ENCODE measurements around the gene AMHR2.
"Not testable (repeated sequence)": the region's sequence is repeated elsewhere in the genome, so short reads cannot be mapped to it uniquely, and the experiment has no call there.

Gene AMHR2

DNA sequence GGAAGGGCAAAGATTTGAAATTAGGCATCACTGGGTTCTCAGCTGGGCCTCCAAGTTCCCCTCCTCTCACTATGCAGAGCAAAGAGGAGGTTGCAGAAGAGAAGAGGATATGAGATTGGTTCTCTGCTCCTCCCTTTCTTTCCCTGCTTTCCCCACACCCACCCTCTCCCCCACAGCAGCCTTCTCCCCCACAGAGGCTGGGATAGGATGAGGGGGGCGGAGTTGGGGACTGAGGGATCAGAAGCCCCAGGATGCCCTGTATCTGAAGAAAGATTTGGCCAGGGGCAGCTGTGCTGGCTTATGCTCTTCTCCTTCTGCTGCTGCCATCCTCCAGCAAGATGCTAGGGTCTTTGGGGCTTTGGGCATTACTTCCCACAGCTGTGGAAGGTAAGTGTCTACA, at the start of gene AMHR2:
TSS of gene AMHR2 (plus strand) at position 259 of the 400 bp plus-strand sequence. CDS start at position 339, 80 bp downstream.
- DNase-seq (ENCODE audit: low read depth in 2 of 2) = no peak

- DNase-seq (ENCODE audit: low read depth in 2 of 2) = not testable (repeated sequence)
These were observed 49.4 kb upstream of the AMHR2 start for GRCh38 chr12:53374277-53374676.

- DNase-seq (ENCODE audit: low read depth in 2 of 2) = no peak
These were observed 46.9 kb upstream of the AMHR2 start for GRCh38 chr12:53376747-53377146.

DNA sequence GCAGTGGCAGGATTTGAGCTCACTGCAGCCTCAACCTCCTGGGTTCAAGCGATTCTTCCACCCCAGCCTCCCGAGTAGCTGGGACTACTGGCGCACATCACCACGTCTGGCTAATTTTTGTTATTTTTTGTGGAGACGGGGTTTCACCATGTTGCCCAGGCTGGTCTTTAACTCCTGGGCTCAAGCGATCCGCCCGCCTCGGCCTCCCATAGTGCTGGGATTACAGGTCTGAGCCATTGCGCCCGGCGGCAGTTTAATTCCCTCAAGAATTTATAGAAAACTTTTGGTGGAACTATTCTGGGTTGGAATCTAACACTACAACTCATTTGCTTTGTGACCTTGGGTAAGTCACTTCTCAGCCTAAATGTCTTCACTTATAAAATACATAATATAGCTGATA, 45.4 kb upstream of the AMHR2 start:
- DNase-seq (ENCODE audit: low read depth in 2 of 2) = no peak

- DNase-seq (ENCODE audit: low read depth in 2 of 2) = no peak
These were observed 44.8 kb upstream of the AMHR2 start for GRCh38 chr12:53378724-53379388.

DNA sequence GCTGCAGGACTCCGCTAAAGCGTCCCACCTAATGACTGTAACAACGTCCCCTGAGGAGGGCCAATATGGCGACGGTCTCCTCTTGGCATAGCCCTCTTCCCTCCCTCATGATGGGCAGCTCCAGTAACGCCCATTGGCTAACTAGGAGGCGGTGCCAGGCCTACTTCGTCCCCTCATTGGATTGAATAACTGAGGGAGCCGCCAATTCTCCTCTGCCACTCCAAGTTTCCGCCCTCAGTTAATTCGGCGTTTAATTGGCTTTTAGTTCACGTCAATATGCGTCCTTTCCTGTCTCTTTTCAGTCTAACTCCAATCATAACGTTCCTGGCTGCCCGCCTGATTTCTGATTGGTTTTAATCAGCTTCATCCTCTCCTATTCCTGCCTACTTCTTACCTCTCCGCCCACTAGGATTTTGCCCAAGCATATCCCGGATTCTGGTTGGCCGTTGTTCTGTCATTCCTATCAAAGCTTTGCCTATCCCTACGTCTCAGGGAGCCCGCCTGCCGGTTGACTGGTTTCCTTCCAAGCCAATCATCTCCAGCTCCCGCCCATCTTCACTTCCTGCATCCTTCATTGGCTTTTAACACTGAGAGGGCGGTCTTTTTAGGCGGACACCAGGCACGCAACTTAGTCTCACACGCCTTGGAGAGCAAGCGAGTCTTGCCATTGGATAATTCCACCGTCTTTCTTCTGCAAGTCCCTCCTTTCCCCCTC, 44.1 kb upstream of the AMHR2 start:
- DNase-seq (ENCODE audit: low read depth in 2 of 2) = peak; percentile 79 to 98

GRCh38 chr12:53380104-53380793, 43.4 kb upstream of the AMHR2 start, which contains the start of gene SP1:
SP1 (plus strand) TSS chr12:53380176; CDS start chr12:53380292, 116 bp downstream.
- DNase-seq (ENCODE audit: low read depth in 2 of 2) = peak; percentile 85 to 99

DNA sequence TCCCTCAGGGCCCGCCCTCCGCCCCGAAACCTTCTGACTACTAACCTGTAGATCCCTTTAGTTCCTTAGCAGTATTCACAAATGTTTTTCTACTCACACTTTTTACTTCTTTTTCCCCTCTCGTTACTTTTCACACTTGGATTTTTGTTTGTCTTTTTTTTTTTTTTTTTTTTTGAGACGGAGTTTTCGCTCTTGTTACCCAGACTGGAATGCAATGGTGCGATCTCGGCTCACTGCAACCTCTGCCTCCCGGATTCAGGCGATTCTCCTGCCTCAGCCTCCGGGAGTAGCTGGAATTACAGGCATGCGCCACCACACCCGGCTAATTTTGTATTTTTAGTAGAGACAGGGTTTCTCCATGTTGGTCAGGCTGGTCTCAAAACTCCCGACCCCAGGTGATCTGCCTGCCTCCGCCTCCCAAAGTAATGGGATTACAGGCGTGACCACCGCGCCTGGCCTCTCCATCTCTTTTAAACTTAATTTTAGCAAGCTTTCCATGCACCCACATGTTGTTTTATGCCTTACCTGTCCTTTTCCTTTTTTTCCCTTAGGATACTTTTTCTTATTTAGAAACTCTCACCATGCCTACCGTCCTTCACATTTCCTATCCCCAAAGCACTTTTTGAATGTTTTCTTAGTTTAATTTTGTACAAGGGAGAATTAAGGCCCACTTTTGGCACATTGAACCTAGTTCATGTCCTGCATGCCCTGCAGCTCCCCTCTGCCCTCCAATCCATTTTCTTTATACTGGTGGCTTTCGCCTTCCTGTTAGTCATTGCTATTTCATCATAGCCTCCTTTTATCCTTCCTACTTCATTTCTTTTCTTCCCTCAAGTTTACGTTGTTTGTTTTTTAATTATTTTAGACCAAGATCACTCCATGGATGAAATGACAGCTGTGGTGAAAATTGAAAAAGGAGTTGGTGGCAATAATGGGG, 42.6 kb upstream of the AMHR2 start:
- DNase-seq (ENCODE audit: low read depth in 2 of 2) = no peak

- DNase-seq (ENCODE audit: low read depth in 2 of 2) = no peak
These were observed 41.7 kb upstream of the AMHR2 start for GRCh38 chr12:53381731-53382630.

GRCh38 chr12:53383258-53383657, 40.4 kb upstream of the AMHR2 start:
- DNase-seq (ENCODE audit: low read depth in 2 of 2) = no peak

DNA sequence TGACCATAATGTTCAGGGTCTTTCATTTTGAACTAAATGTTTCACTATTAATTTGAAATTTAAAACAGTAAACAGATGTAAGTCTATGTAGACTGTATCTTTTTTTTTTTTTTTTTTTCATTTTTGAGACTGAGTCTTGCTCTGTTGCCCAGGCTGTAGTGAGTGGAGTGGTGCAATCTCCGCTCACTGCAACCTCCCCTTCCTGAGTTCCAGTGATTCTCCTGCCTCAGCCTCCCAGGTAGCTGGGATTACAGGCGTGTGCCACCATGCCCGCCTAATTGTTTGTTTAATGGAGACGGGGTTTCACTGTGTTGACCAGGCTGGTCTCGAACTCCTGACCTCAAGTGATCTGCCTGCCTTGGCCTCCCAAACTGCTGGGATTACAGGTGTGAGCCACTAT, 37.3 kb upstream of the AMHR2 start:
- not testable (repeated sequence) for DNase-seq (ENCODE audit: low read depth in 2 of 2)

DNA sequence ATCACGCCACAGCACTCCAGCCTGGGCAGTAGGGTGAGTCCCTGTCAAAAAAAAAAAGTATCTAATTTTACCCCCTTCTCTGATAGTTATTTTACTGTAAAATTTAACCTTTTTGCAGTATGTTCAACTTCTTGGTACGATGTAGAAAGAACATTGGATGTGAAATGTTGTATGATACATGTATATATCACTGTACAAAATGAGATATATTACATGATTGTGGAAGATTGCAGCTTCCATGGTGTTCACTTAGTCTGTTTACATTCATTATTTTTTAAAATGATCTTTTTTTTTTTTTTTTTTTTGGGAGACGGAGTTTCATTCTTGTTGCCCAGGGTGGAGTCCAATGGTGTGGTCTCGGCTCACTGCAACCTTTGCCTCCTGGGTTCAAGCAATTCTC, 34.7 kb upstream of the AMHR2 start:
- no peak for DNase-seq (ENCODE audit: low read depth in 2 of 2)

- no peak for DNase-seq (ENCODE audit: low read depth in 2 of 2)
These were observed 34.0 kb upstream of the AMHR2 start for GRCh38 chr12:53389702-53390101.

- no peak for DNase-seq (ENCODE audit: low read depth in 2 of 2)
These were observed 31.9 kb upstream of the AMHR2 start for GRCh38 chr12:53391724-53392123.

GRCh38 chr12:53399896-53400295, 23.8 kb upstream of the AMHR2 start:
- no peak for DNase-seq (ENCODE audit: low read depth in 2 of 2)

DNA sequence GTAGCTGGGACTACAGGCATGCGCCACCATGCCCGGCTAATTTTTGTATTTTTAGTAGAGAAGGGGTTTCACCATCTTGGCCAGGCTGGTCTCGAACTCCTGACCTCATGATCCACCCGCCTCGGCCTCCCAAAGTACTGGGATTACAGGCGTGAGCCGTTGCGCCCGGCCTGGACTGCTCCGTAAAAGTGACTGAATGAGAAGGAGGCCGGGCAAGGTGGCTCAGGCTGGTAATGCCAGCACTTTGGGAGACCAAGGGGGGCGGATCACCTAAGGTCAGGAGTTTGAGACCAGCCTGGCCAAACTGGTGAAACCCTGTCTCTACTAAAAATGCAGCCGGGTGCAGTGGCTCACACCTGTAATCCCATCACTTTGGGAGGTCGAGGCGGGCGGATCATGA, 21.3 kb upstream of the AMHR2 start:
- DNase-seq (ENCODE audit: low read depth in 2 of 2) = not testable (repeated sequence)

DNA sequence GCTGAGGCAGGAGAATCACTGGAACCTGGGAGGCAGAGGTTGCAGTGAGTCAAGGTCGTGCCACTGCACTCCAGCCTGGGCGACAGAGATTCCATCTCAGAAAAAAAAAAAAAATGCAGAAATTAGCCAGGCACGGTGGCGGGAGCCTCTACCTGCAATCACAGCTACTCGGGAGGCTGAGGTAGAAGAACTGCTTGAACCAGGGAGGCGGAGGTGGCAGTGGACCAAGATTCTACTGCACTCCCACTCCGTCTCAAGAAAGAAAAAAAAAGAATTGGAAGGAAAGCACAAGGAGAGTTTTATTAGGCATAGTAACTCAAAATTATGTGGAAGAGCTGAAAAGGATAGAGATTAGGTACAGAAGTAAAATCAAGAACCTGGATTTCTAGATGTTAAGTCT, 20.8 kb upstream of the AMHR2 start:
- no peak for DNase-seq (ENCODE audit: low read depth in 2 of 2)

DNA sequence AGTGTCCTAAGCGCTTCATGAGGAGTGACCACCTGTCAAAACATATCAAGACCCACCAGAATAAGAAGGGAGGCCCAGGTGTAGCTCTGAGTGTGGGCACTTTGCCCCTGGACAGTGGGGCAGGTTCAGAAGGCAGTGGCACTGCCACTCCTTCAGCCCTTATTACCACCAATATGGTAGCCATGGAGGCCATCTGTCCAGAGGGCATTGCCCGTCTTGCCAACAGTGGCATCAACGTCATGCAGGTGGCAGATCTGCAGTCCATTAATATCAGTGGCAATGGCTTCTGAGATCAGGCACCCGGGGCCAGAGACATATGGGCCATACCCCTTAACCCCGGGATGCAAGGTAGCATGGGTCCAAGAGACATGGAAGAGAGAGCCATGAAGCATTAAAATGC, 12.7 kb upstream of the AMHR2 start:
- no peak for DNase-seq (ENCODE audit: low read depth in 2 of 2)

GRCh38 chr12:53413485-53414204, 10.0 kb upstream of the AMHR2 start:
- no peak for DNase-seq (ENCODE audit: low read depth in 2 of 2)
